ENCODE results near the gene CDC27. TPM values are rescaled to one million over a fixed set of nuclear protein-coding genes. Genes with fewer than 3 reads are reported as not detected.
A peak's percentile ranks its signal among the peaks of the same experiment; 100 is the strongest.
"Not testable (repeated sequence)": the region's sequence is repeated elsewhere in the genome, so short reads cannot be mapped to it uniquely, and the experiment has no call there.

The CDC27 gene
- total RNA-seq, 1 donor from 2014 or later, result 95.4 TPM

- intact Hi-C loops (cut with micrococcal nuclease), result loop anchor here (5.0 kb wide), 1 partner anchor 392 kb away; no protein-coding TSS in a partner anchor
- Mint-ChIP-seq H3K27ac (no peak overlapping the region), H3K4me1 (peaks cover 22% of the 10 kb centered on the region), H3K9me3 (peaks cover 19% of the 10 kb centered on the region), H3K27me3 (peaks cover 5% of the 10 kb centered on the region), H3K4me3 (no peak overlapping the region), H3K36me3 (ENCODE audit: low read depth) (no peaks in the 10 kb centered on the region)
- DNase-seq, result no peak
These were observed 35.9 kb upstream of the CDC27 start for GRCh38 chr17:47224966-47225365.

GRCh38 chr17:47224077-47224476 lies 35.0 kb upstream of the CDC27 start:
- Mint-ChIP-seq H3K4me1 (peaks cover 19% of the 10 kb centered on the region), H3K9me3 (peaks cover 19% of the 10 kb centered on the region)
- H3K27ac Mint-ChIP-seq; H3K36me3 Mint-ChIP-seq (ENCODE audit: low read depth); H3K27me3 Mint-ChIP-seq; H3K4me3 Mint-ChIP-seq; DNase-seq; intact Hi-C loops (cut with micrococcal nuclease): not testable (repeated sequence)

DNA sequence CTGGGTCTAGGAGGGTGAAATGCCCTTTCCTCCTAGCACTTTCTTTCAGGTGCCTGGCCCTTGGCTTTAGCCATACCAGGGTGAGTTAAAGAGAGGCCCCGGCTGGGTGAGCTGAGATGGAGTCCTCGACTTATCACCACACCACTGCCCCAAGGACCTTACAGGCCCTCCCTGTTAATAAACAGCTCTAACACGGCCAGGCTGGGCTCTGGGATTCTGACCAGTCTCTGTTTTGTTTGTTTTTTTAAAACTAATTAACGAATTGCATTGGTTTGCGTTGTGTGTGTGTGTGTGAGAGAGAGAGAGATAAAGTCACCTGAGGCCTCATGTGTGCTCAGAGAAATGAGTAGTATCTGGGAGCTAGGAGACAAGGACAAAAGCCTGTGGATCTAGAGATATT lies 34.4 kb upstream of the CDC27 start:
- intact Hi-C loops (cut with micrococcal nuclease), result no loop called here
- H3K9me3 Mint-ChIP-seq, result peaks cover 19% of the 10 kb centered on the region
- H3K27ac Mint-ChIP-seq, result no peak overlapping the region

GRCh38 chr17:47223007-47223406 lies 33.9 kb upstream of the CDC27 start:
- intact Hi-C loops (cut with micrococcal nuclease), result no loop called here
- no peaks in the 10 kb centered on the region for H3K36me3 Mint-ChIP-seq (ENCODE audit: low read depth)

More for the DNA sequence above, 34.4 kb upstream of the CDC27 start:
- Mint-ChIP-seq H3K36me3 (ENCODE audit: low read depth) (no peaks in the 10 kb centered on the region), H3K4me1 (peaks cover 25% of the 10 kb centered on the region), H3K4me3 (no peak overlapping the region), H3K27me3 (peaks cover 5% of the 10 kb centered on the region)
- no peak for DNase-seq

GRCh38 chr17:47222047-47222446 lies 33.0 kb upstream of the CDC27 start:
- Mint-ChIP-seq H3K4me3 (no peak overlapping the region), H3K36me3 (ENCODE audit: low read depth) (no peaks in the 10 kb centered on the region), H3K9me3 (peaks cover 19% of the 10 kb centered on the region), H3K27me3 (peaks cover 2% of the 10 kb centered on the region), H3K4me1 (peaks cover 32% of the 10 kb centered on the region), H3K27ac (no peak overlapping the region)
- intact Hi-C loops (cut with micrococcal nuclease), result no loop called here
- DNase-seq, result no peak

More at GRCh38 chr17:47223007-47223406, 33.9 kb upstream of the CDC27 start:
- no peak overlapping the region for H3K4me3 Mint-ChIP-seq
- no peak for DNase-seq
- H3K4me1 Mint-ChIP-seq, result peaks cover 28% of the 10 kb centered on the region
- H3K27ac Mint-ChIP-seq, result no peak overlapping the region
- H3K27me3 Mint-ChIP-seq, result peaks cover 5% of the 10 kb centered on the region
- H3K9me3 Mint-ChIP-seq, result peaks cover 19% of the 10 kb centered on the region

DNA sequence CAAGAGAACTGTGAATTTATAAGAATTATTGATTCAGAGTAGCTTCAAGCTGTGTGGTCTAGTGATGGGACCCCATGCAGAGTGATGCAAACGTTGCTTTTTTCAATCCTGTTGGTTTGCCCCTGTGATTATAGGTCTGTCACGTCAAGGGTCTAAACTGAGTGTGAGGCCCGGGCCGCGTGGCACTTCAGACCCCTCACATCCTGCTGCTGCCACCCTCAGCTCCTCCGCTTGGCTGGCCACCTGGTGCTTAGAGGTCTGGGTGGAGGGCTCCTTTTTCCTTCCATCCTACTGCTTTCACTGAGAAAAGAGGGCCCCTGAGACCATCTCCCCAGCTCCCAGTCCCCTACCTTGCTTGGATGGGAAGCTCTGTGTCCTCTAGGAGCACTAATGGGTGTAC lies 32.1 kb upstream of the CDC27 start:
- intact Hi-C loops (cut with micrococcal nuclease), result no loop called here
- Mint-ChIP-seq H3K27ac (no peak overlapping the region), H3K4me3 (no peak overlapping the region), H3K4me1 (peaks cover 33% of the 10 kb centered on the region), H3K36me3 (ENCODE audit: low read depth) (no peaks in the 10 kb centered on the region), H3K9me3 (peaks cover 19% of the 10 kb centered on the region), H3K27me3 (peaks cover 2% of the 10 kb centered on the region)
- DNase-seq, result no peak

DNA sequence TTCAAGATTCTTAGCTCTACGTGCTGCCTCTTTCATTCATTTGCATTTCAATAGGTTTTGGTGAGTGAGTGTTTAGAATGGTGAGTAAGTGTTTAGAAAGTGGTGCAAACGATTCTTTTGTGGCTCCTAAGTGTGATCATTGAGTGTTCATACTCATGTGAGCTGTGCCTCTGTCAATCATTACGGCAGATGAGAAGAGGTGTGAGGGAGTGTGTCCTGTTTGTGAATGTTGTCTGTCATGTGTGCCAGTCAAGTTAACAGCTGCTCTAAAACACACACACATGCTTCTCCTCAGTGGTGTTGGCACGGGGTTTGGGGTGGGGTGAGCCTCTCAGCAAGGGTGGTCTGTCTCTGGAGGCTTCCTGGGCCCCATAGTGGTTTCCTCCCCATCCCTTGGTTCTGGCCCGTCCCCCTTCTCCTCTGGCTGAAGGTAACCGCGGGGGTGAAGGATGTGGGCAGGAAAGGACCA lies 31.5 kb upstream of the CDC27 start:
- Mint-ChIP-seq H3K9me3 (peaks cover 19% of the 10 kb centered on the region), H3K36me3 (ENCODE audit: low read depth) (no peaks in the 10 kb centered on the region), H3K4me1 (peaks cover 33% of the 10 kb centered on the region), H3K27me3 (peaks cover 5% of the 10 kb centered on the region), H3K4me3 (no peak overlapping the region), H3K27ac (no peak overlapping the region)
- DNase-seq, result peak; percentile 63
- intact Hi-C loops (cut with micrococcal nuclease), result no loop called here

DNA sequence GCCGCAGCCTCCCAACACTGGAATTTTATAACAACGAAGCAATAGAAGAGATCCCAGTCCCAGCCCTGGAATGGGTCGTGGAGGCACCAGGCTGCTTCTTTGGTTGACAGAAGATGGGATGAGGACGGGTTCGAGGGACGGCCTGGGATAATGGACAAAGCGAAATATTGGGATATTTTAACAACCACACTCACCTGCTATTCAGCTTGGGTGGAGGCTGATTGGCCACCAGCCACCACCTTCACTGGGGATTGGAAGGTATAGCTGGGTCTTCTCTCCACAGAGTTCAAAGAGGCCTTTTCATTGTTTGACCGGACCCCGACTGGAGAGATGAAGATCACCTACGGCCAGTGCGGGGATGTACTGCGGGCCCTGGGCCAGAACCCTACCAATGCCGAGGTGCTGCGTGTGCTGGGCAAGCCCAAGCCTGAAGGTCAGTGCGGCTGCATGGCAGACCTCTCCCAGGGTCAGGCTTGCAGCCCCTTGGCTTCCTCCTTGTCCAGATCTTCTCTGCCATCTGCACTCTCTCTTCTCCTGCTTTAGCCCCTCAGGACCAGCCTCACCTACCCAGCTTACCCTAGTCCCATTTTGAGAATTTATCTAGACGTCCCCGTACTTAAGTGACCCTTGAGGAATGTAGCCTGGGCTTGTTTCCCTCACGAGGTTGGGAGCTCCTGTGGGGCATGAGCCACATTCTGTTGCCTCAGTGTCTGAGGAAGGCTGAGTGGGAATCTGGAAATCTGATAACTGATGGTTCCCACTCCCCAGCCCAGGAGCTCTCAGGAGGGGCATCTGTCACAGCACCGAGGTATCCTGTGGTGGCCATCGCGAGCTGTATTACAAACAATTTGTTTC lies 30.8 kb upstream of the CDC27 start:
- H3K4me3 Mint-ChIP-seq, result no peak overlapping the region
- intact Hi-C loops (cut with micrococcal nuclease), result no loop called here
- peaks cover 33% of the 10 kb centered on the region for H3K4me1 Mint-ChIP-seq
- H3K36me3 Mint-ChIP-seq (ENCODE audit: low read depth), result no peaks in the 10 kb centered on the region
- H3K27ac Mint-ChIP-seq, result no peak overlapping the region
- DNase-seq, result no peak
- peaks cover 9% of the 10 kb centered on the region for H3K27me3 Mint-ChIP-seq
- peaks cover 19% of the 10 kb centered on the region for H3K9me3 Mint-ChIP-seq

GRCh38 chr17:47218896-47219430 lies 29.9 kb upstream of the CDC27 start:
- Mint-ChIP-seq H3K4me3 (no peak overlapping the region), H3K27me3 (peaks cover 13% of the 10 kb centered on the region), H3K4me1 (peaks cover 33% of the 10 kb centered on the region), H3K27ac (no peak overlapping the region), H3K36me3 (ENCODE audit: low read depth) (no peaks in the 10 kb centered on the region), H3K9me3 (peaks cover 11% of the 10 kb centered on the region)
- no peak for DNase-seq
- intact Hi-C loops (cut with micrococcal nuclease), result no loop called here

DNA sequence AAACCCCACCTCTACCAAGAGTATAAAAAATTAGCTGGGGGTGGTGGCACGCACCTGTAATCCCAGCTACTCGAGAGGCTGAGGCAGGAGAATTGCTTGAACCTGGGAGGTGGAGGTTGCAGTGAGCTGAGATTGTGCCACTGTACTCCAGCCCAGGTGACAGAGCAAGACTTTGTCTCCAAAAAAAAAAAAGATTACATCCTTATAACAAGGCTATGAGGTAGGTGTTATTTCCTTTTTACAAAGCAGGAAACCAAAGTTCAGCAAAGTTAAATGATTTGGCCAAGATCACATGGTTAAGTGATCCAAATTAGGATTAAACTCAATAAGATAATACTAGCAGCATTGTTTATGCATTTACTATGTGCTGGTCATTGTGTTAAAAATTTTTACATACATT lies 28.2 kb upstream of the CDC27 start:
- H3K4me1 Mint-ChIP-seq, result peaks cover 33% of the 10 kb centered on the region

DNA sequence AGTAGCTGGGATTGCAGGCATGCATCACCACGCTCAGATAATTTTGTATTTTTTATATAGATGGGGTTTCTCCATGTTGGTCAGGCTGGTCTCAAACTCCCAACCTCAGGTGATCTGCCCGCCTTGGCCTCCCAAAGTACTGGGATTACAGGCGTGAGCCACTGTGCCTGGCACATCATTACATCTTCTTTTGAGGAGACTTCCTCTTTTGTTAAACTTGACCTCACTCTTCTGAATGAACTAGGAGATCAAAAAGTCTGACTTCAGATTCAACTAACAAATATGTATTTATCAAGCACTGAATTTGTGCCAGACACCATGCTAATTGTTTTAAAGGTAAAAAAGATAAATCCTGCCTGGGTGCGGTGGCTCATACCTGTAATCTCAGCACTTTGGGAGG lies 27.7 kb upstream of the CDC27 start:
- H3K36me3 Mint-ChIP-seq (ENCODE audit: low read depth); H3K27ac Mint-ChIP-seq; DNase-seq; intact Hi-C loops (cut with micrococcal nuclease); H3K4me3 Mint-ChIP-seq; H3K9me3 Mint-ChIP-seq: not testable (repeated sequence)
- Mint-ChIP-seq H3K4me1 (peaks cover 33% of the 10 kb centered on the region), H3K27me3 (peaks cover 26% of the 10 kb centered on the region)

More for the DNA sequence above, 28.2 kb upstream of the CDC27 start:
- H3K36me3 Mint-ChIP-seq (ENCODE audit: low read depth); intact Hi-C loops (cut with micrococcal nuclease); H3K27ac Mint-ChIP-seq; H3K9me3 Mint-ChIP-seq; DNase-seq; H3K4me3 Mint-ChIP-seq: not testable (repeated sequence)
- peaks cover 24% of the 10 kb centered on the region for H3K27me3 Mint-ChIP-seq

DNA sequence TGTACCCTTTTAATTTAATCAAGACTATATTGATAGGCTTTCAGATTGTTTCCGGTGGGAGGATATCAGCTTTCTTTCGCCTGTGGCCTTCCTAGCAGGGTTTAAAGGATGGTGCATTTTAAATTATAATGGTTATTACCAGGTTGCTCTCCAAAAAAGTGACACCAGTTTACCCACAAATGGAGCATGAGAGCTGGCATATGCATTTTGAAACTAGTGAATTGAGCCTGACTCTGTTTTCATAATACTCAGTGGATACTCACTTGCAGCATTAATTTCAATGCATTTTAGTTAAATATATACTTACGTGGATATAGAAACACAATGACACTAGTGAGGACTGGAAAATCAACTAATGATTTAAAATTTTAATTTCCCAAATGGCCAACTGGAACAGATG lies 25.8 kb upstream of the CDC27 start:
- no peaks in the 10 kb centered on the region for H3K36me3 Mint-ChIP-seq (ENCODE audit: low read depth)
- no peaks in the 10 kb centered on the region for H3K9me3 Mint-ChIP-seq
- intact Hi-C loops (cut with micrococcal nuclease), result no loop called here
- no peak overlapping the region for H3K4me3 Mint-ChIP-seq
- no peak overlapping the region for H3K27ac Mint-ChIP-seq
- peaks cover 18% of the 10 kb centered on the region for H3K4me1 Mint-ChIP-seq
- H3K27me3 Mint-ChIP-seq, result peaks cover 33% of the 10 kb centered on the region
- DNase-seq, result no peak

GRCh38 chr17:47213540-47213939 lies 24.4 kb upstream of the CDC27 start:
- H3K27ac Mint-ChIP-seq, result no peak overlapping the region
- no peaks in the 10 kb centered on the region for H3K9me3 Mint-ChIP-seq
- DNase-seq, result no peak
- no peak overlapping the region for H3K4me3 Mint-ChIP-seq
- no peaks in the 10 kb centered on the region for H3K36me3 Mint-ChIP-seq (ENCODE audit: low read depth)
- intact Hi-C loops (cut with micrococcal nuclease), result no loop called here
- peaks cover 33% of the 10 kb centered on the region for H3K27me3 Mint-ChIP-seq
- peaks cover 9% of the 10 kb centered on the region for H3K4me1 Mint-ChIP-seq

GRCh38 chr17:47212458-47212857 lies 23.4 kb upstream of the CDC27 start:
- peaks cover 8% of the 10 kb centered on the region for H3K4me1 Mint-ChIP-seq
- H3K4me3 Mint-ChIP-seq, result no peak overlapping the region
- peaks cover 33% of the 10 kb centered on the region for H3K27me3 Mint-ChIP-seq
- DNase-seq, result no peak
- H3K36me3 Mint-ChIP-seq (ENCODE audit: low read depth), result no peaks in the 10 kb centered on the region
- H3K9me3 Mint-ChIP-seq, result no peaks in the 10 kb centered on the region
- intact Hi-C loops (cut with micrococcal nuclease), result no loop called here
- H3K27ac Mint-ChIP-seq, result no peak overlapping the region
